Natural killer cell (primary cell): ENCODE data around the gene TIMP3. TPM values are rescaled to one million over a fixed set of nuclear protein-coding genes. Genes with fewer than 3 reads are reported as not detected.
"Not testable (repeated sequence)": the region's sequence is repeated elsewhere in the genome, so short reads cannot be mapped to it uniquely, and the experiment has no call there.

Experiments
- ATAC-seq, 3 donors: fragments of 150-1000 bp in 2 of 3; fragments of 200-7000 bp in 1 of 3; cut with Tn5 transposase; 1 replicate in 1 of 3; 2 replicates in 2 of 3; pipeline ENCODE4 v1.10.0; 2021; ENCODE audit warnings: mild to moderate bottlenecking in 2 of 3, moderate library complexity in 2 of 3
- DNase-seq, 2 donors: peaks; one replicate each; pipeline versions ENCODE4 v3.0.0 to v3.0.0-alpha.2; 2013 to 2021; ENCODE audit warnings: mixed read lengths in 1 of 2
- H3K27ac ChIP-seq: one replicate; pipeline ENCODE4 v1.5.1; 2013; ENCODE audit warnings: mild to moderate bottlenecking, low read length
- H3K27me3 ChIP-seq: one replicate; pipeline ENCODE4 v1.6.1; 2013; ENCODE audit warnings: low read length; ENCODE audit not compliant: control insufficient read depth, insufficient read depth
- H3K36me3 ChIP-seq: one replicate; pipeline ENCODE4 v1.6.1; 2013; ENCODE audit warnings: low read length; ENCODE audit not compliant: control insufficient read depth, insufficient read depth
- H3K4me1 ChIP-seq: one replicate; pipeline ENCODE4 v1.6.1; 2013; ENCODE audit warnings: low read length; ENCODE audit not compliant: control insufficient read depth, insufficient read depth
- H3K4me3 ChIP-seq: one replicate; pipeline ENCODE4 v1.5.1; 2013; ENCODE audit warnings: low read length
- H3K9me3 ChIP-seq: one replicate; pipeline ENCODE4 v1.6.1; 2013; ENCODE audit warnings: low read length; ENCODE audit not compliant: control insufficient read depth, insufficient read depth
- H3K27ac Mint-ChIP-seq, 2 donors: one replicate each; pipeline ENCODE4 v1.8.0; 2022; ENCODE audit warnings: mild to moderate bottlenecking in 2 of 2, mixed read lengths in 2 of 2, moderate library complexity in 1 of 2
- H3K27me3 Mint-ChIP-seq, 2 donors: one replicate each; pipeline ENCODE4 v1.8.0; 2022; ENCODE audit warnings: low read depth in 2 of 2, mixed read lengths in 2 of 2
- H3K36me3 Mint-ChIP-seq: one replicate; pipeline ENCODE4 v1.8.0; 2022; ENCODE audit warnings: mixed read lengths
- H3K4me1 Mint-ChIP-seq, 2 donors: one replicate each; pipeline ENCODE4 v1.8.0; 2022; ENCODE audit warnings: mixed read lengths in 2 of 2
- H3K4me3 Mint-ChIP-seq: one replicate; pipeline ENCODE4 v1.8.0; 2022; ENCODE audit warnings: mild to moderate bottlenecking, moderate library complexity, mixed read lengths
- H3K9me3 Mint-ChIP-seq, 2 donors: one replicate each; pipeline ENCODE4 v1.8.0; 2022; ENCODE audit warnings: mixed read lengths in 2 of 2
- CTCF ChIP-seq: fragments of 200-600 bp; IDR thresholded peaks from one replicate; pipeline ENCODE4 v1.8.0; 2022; ENCODE audit warnings: antibody characterized with exemption
- WGBS: methylation state at CpG from one replicate; pipeline ENCODE4 v1.1.7; 2013; ENCODE audit warnings: missing lambda C conversion rate; ENCODE audit not compliant: insufficient coverage; 5-methylcytosine and 5-hydroxymethylcytosine counted together
- intact Hi-C: fragments of 100-400 bp; cut with micrococcal nuclease; formaldehyde crosslinking; loops from one replicate; pipeline ENCODE4 v1.14.2; 2022
- total RNA-seq, 4 donors: library from RNA; stranded (reverse); fragments of 120-200 nt in 1 of 4; gene quantifications; one replicate each; pipeline versions ENCODE4 v1.2.3 to v1.2.4, GENCODE V29; 2013 to 2022

TIMP3 gene
- total RNA-seq, 3 donors from 2014 or later (not counting 1 experiment from before 2014, with no cell fraction given), result 0.12 TPM; not detected in 2

- Histone ChIP-seq H3K4me1 (no peaks in the 10 kb centered on the region), H3K27me3 (no peaks in the 10 kb centered on the region), H3K27ac (no peak overlapping the region), H3K36me3 (no peaks in the 10 kb centered on the region), H3K9me3 (no peaks in the 10 kb centered on the region), H3K4me3 (no peak overlapping the region)
- TF ChIP-seq CTCF, result no peak
- Mint-ChIP-seq H3K27ac (no peak overlapping the region), H3K4me3 (no peak overlapping the region), H3K36me3 (no peaks in the 10 kb centered on the region), H3K27me3 (peaks cover 0 to 8% of the 10 kb centered on the region in 2 donors), H3K4me1 (no peaks in the 10 kb centered on the region), H3K9me3 (no peaks in the 10 kb centered on the region)
- ATAC-seq (no peak), DNase-seq (no peak)
- 72% methylated on average over 4 of the region's 4 CpGs for WGBS
- intact Hi-C loops, result no loop called here
These were observed 65.4 kb downstream of the TIMP3 start for GRCh38 chr22:32866953-32867352.

DNA sequence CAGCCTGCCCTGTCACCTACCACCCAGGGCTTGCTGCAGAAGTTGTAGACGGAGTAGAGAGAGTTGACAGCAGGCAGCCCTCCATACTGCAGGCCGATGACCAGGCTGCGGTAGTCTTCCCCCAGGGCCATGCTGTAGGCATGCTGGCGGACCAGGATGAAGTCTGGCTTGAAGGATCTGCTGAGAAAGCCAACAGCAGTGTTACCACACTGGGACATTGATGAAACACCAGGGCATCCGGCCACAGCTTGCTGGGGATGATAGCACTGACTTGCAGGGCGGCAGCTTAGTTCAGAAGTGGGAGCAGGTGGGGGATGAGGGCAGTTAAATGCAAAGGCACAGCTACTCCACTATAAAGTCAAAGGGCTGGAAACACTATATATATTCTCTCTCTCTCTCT, 67.4 kb downstream of the TIMP3 start:
- DNase-seq (no peak), ATAC-seq (no peak)
- no peaks in the 10 kb centered on the region for H3K9me3 Mint-ChIP-seq
- no peaks in the 10 kb centered on the region for H3K4me1 ChIP-seq
- peaks cover 0 to 9% of the 10 kb centered on the region in 2 donors for H3K27me3 Mint-ChIP-seq
- no peaks in the 10 kb centered on the region for H3K36me3 ChIP-seq
- intact Hi-C loops, result no loop called here
- 80% methylated on average over 6 of the region's 6 CpGs for WGBS
- no peak overlapping the region for H3K4me3 ChIP-seq
- H3K9me3 ChIP-seq, result no peaks in the 10 kb centered on the region
- no peak overlapping the region for H3K4me3 Mint-ChIP-seq
- no peak for TF ChIP-seq CTCF
- H3K27me3 ChIP-seq, result no peaks in the 10 kb centered on the region
- no peaks in the 10 kb centered on the region for H3K36me3 Mint-ChIP-seq
- no peaks in the 10 kb centered on the region for H3K4me1 Mint-ChIP-seq
- H3K27ac ChIP-seq, result no peak overlapping the region
- H3K27ac Mint-ChIP-seq, result no peak overlapping the region

GRCh38 chr22:32870474-32870873, 69.0 kb downstream of the TIMP3 start:
- Mint-ChIP-seq H3K36me3 (no peaks in the 10 kb centered on the region), H3K4me3 (no peak overlapping the region), H3K4me1 (no peaks in the 10 kb centered on the region), H3K27ac (no peak overlapping the region), H3K9me3 (no peaks in the 10 kb centered on the region), H3K27me3 (peaks cover 0 to 9% of the 10 kb centered on the region in 2 donors)
- H3K4me1 ChIP-seq, result no peaks in the 10 kb centered on the region
- ATAC-seq (no peak), DNase-seq (no peak)
- intact Hi-C loops, result no loop called here
- H3K4me3 ChIP-seq, result no peak overlapping the region
- H3K36me3 ChIP-seq, result no peaks in the 10 kb centered on the region
- no peak overlapping the region for H3K27ac ChIP-seq
- no peak for TF ChIP-seq CTCF
- H3K27me3 ChIP-seq, result no peaks in the 10 kb centered on the region
- no peaks in the 10 kb centered on the region for H3K9me3 ChIP-seq

GRCh38 chr22:32873604-32874003, 72.1 kb downstream of the TIMP3 start:
- H3K4me3 ChIP-seq, H3K9me3 ChIP-seq, intact Hi-C loops, H3K36me3 ChIP-seq, H3K27ac Mint-ChIP-seq, H3K27ac ChIP-seq, H3K4me1 Mint-ChIP-seq, DNase-seq, ATAC-seq, H3K9me3 Mint-ChIP-seq, H3K36me3 Mint-ChIP-seq, H3K27me3 ChIP-seq, H3K4me1 ChIP-seq, H3K4me3 Mint-ChIP-seq: not testable (repeated sequence)
- H3K27me3 Mint-ChIP-seq, result peaks cover 5 to 13% of the 10 kb centered on the region in 2 donors
- 92% methylated on average over 5 of the region's 5 CpGs for WGBS
